Right lobe of liver (tissue), 4 donors: ENCODE results near the gene HDGFL3.

Experiments
- CTCF ChIP-seq, 4 donors: fragments of 200-600 bp in 3 of 4; fragments of 450-650 bp in 1 of 4; IDR thresholded peaks; one replicate each; pipeline versions ENCODE4 v1.5.1 to v1.8.0; 2016 to 2022; ENCODE audit warnings: antibody characterized with exemption in 4 of 4, mild to moderate bottlenecking in 2 of 4
- POLR2A ChIP-seq: fragments of 450-650 bp; IDR thresholded peaks from one replicate; pipeline ENCODE4 v1.6.1; 2017; ENCODE audit warnings: antibody characterized with exemption, mild to moderate bottlenecking
- donor health status: DM: no; HTN: no; CAD: no.
- donor health status: DM: no; HTN: no; CAD: no.
- donor health status: DM: no; HTN: yes; CAD: no.

GRCh38 chr15:83250781-83251180, 43.2 kb upstream of the HDGFL3 start:
- TF ChIP-seq CTCF (IDR thresholded peaks at IDR 0.05): no peak
- no peak for TF ChIP-seq POLR2A
